ENCODE results near the gene HDGFL2. TPM values are rescaled to one million over a fixed set of nuclear protein-coding genes. Genes with fewer than 3 reads are reported as not detected.

HDGFL2 gene
- total RNA-seq, 1 donor from 2014 or later, result 79.8 TPM

DNA sequence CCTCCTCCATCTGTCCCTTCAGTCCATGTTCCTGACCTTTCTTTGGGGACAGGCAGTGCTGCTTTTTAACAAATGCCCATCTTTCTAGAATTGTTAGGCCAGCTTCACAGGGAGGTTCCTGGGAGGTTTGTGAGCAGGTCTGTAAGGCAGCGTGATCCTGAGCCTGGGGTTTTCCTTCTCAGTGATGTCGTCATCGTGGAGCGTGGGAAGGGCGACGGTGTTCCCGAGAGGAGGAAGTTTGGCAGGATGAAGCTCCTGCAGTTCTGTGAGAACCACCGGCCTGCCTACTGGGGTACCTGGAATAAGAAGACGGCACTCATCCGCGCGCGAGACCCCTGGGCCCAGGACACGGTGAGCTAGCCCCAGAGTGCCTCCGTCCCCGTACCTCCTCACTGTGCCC is 42.8 kb upstream of the HDGFL2 start:
- Histone ChIP-seq H3K4me2 (ENCODE audit: low read length) (no peak overlapping the region), H3K4me3 (ENCODE audit: insufficient read depth, low read depth, low read length) (no peak overlapping the region), H3K36me3 (ENCODE audit: insufficient read depth, low read length) (peaks cover 9% of the 10 kb centered on the region), H3K9ac (ENCODE audit: low read length) (no peak overlapping the region), H2AFZ (ENCODE audit: low read depth, low read length) (no peak overlapping the region), H3K79me2 (ENCODE audit: insufficient read depth, low read length) (no peaks in the 10 kb centered on the region), H3K27ac (ENCODE audit: low read depth, low read length) (no peak overlapping the region), H4K20me1 (ENCODE audit: insufficient read depth, low read length) (no peaks in the 10 kb centered on the region), H3K4me1 (ENCODE audit: insufficient read depth, low read length) (peaks cover 3% of the 10 kb centered on the region), H3K9me3 (ENCODE audit: insufficient read depth, low read depth, low read length) (no peaks in the 10 kb centered on the region), H3K27me3 (ENCODE audit: insufficient read depth, low read length) (no peaks in the 10 kb centered on the region)
- H3K36me3 Mint-ChIP-seq (ENCODE audit: low read depth, unreplicated experiment), result peaks cover 12% of the 10 kb centered on the region
- no peak for DNase-seq (ENCODE audit: low read depth)
- no peaks in the 10 kb centered on the region for H3K9me3 Mint-ChIP-seq (ENCODE audit: unreplicated experiment)
- FAIRE-seq, result no peak
- H3K4me3 Mint-ChIP-seq (ENCODE audit: unreplicated experiment), result no peak overlapping the region
- no peak overlapping the region for H3K27ac Mint-ChIP-seq (ENCODE audit: unreplicated experiment)
- TF ChIP-seq, protein P1, sequence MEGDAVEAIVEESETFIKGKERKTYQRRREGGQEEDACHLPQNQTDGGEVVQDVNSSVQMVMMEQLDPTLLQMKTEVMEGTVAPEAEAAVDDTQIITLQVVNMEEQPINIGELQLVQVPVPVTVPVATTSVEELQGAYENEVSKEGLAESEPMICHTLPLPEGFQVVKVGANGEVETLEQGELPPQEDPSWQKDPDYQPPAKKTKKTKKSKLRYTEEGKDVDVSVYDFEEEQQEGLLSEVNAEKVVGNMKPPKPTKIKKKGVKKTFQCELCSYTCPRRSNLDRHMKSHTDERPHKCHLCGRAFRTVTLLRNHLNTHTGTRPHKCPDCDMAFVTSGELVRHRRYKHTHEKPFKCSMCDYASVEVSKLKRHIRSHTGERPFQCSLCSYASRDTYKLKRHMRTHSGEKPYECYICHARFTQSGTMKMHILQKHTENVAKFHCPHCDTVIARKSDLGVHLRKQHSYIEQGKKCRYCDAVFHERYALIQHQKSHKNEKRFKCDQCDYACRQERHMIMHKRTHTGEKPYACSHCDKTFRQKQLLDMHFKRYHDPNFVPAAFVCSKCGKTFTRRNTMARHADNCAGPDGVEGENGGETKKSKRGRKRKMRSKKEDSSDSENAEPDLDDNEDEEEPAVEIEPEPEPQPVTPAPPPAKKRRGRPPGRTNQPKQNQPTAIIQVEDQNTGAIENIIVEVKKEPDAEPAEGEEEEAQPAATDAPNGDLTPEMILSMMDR (IDR thresholded peaks at IDR 0.05; ENCODE audit: insufficient read depth, low read depth, low read length), result no peak
- no peak for TF ChIP-seq EZH2 (IDR thresholded peaks at IDR 0.05; ENCODE audit: insufficient read depth, low read length)
- H3K27me3 Mint-ChIP-seq (ENCODE audit: low read depth, unreplicated experiment), result no peaks in the 10 kb centered on the region
- H3K4me1 Mint-ChIP-seq (ENCODE audit: low read depth, unreplicated experiment), result no peaks in the 10 kb centered on the region

DNA sequence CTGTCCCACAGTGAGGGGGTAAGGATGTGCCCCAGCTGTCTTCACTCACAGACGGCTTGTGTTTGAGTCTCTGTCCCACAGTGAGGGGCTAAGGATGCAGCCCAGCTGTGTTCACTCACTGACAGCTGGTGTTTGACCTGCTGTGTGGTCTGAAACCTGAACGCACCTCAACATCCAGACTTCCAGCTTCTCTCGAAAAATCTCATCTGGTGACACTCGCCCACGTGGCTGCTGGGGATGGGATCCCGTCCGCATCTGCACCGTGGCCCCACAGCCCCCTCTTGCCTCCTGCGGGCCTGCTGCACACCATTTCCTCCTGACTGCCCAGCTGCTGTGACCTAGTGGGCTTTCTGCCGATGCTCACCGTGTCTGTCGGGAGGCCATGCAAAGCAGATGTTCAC is 42.3 kb upstream of the HDGFL2 start:
- FAIRE-seq (no peak), DNase-seq (ENCODE audit: low read depth) (no peak)
- H3K9me3 ChIP-seq (ENCODE audit: insufficient read depth, low read depth, low read length), result no peaks in the 10 kb centered on the region
- H3K9me3 Mint-ChIP-seq (ENCODE audit: unreplicated experiment), result no peaks in the 10 kb centered on the region
- H3K27me3 ChIP-seq (ENCODE audit: insufficient read depth, low read length), result no peaks in the 10 kb centered on the region
- H3K36me3 ChIP-seq (ENCODE audit: insufficient read depth, low read length), result peaks cover 11% of the 10 kb centered on the region
- no peak overlapping the region for H2AFZ ChIP-seq (ENCODE audit: low read depth, low read length)
- H3K79me2 ChIP-seq (ENCODE audit: insufficient read depth, low read length), result no peaks in the 10 kb centered on the region
- H3K27ac Mint-ChIP-seq (ENCODE audit: unreplicated experiment), result no peak overlapping the region
- no peak overlapping the region for H3K4me3 Mint-ChIP-seq (ENCODE audit: unreplicated experiment)
- H3K4me1 ChIP-seq (ENCODE audit: insufficient read depth, low read length), result peaks cover 3% of the 10 kb centered on the region
- TF ChIP-seq EZH2 (IDR thresholded peaks at IDR 0.05; ENCODE audit: insufficient read depth, low read length), result no peak
- TF ChIP-seq, protein P1 (IDR thresholded peaks at IDR 0.05; ENCODE audit: insufficient read depth, low read depth, low read length), result no peak
- no peaks in the 10 kb centered on the region for H4K20me1 ChIP-seq (ENCODE audit: insufficient read depth, low read length)
- H3K36me3 Mint-ChIP-seq (ENCODE audit: low read depth, unreplicated experiment), result peaks cover 17% of the 10 kb centered on the region
- no peak overlapping the region for H3K9ac ChIP-seq (ENCODE audit: low read length)
- H3K27me3 Mint-ChIP-seq (ENCODE audit: low read depth, unreplicated experiment), result no peaks in the 10 kb centered on the region
- no peak overlapping the region for H3K4me3 ChIP-seq (ENCODE audit: insufficient read depth, low read depth, low read length)
- no peaks in the 10 kb centered on the region for H3K4me1 Mint-ChIP-seq (ENCODE audit: low read depth, unreplicated experiment)
- no peak overlapping the region for H3K27ac ChIP-seq (ENCODE audit: low read depth, low read length)
- no peak overlapping the region for H3K4me2 ChIP-seq (ENCODE audit: low read length)

DNA sequence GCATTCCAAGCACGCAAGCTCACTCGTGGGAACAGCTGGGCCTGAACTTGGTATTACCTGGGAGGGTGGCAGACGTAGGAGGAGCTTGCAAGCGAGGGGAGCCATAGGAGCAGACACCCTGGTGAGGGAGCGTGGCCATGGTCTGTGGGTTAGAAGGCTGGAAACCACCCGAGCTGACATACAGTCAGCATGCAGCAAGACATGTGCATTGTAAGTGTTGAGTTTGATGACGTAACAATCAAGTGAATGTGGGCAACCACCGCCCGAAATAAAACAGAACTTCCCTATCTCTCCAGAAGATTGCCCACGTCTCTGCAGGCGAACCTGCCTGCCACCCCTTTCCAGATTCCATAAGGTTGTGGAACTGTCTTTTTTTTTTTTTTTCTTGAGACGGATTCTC is 41.3 kb upstream of the HDGFL2 start:
- Histone ChIP-seq H3K27ac (ENCODE audit: low read depth, low read length) (no peak overlapping the region), H3K27me3 (ENCODE audit: insufficient read depth, low read length) (no peaks in the 10 kb centered on the region), H4K20me1 (ENCODE audit: insufficient read depth, low read length) (no peaks in the 10 kb centered on the region), H3K9ac (ENCODE audit: low read length) (no peak overlapping the region), H3K4me2 (ENCODE audit: low read length) (no peak overlapping the region), H3K36me3 (ENCODE audit: insufficient read depth, low read length) (peaks cover 11% of the 10 kb centered on the region), H3K79me2 (ENCODE audit: insufficient read depth, low read length) (no peaks in the 10 kb centered on the region), H2AFZ (ENCODE audit: low read depth, low read length) (no peak overlapping the region), H3K4me3 (ENCODE audit: insufficient read depth, low read depth, low read length) (no peak overlapping the region), H3K9me3 (ENCODE audit: insufficient read depth, low read depth, low read length) (no peaks in the 10 kb centered on the region), H3K4me1 (ENCODE audit: insufficient read depth, low read length) (no peaks in the 10 kb centered on the region)
- H3K27me3 Mint-ChIP-seq (ENCODE audit: low read depth, unreplicated experiment), result no peaks in the 10 kb centered on the region
- H3K36me3 Mint-ChIP-seq (ENCODE audit: low read depth, unreplicated experiment), result peaks cover 17% of the 10 kb centered on the region
- H3K4me1 Mint-ChIP-seq (ENCODE audit: low read depth, unreplicated experiment), result no peaks in the 10 kb centered on the region
- H3K9me3 Mint-ChIP-seq (ENCODE audit: unreplicated experiment), result no peaks in the 10 kb centered on the region
- FAIRE-seq (no peak), DNase-seq (ENCODE audit: low read depth) (no peak)
- no peak overlapping the region for H3K27ac Mint-ChIP-seq (ENCODE audit: unreplicated experiment)
- H3K4me3 Mint-ChIP-seq (ENCODE audit: unreplicated experiment), result no peak overlapping the region
- no peak for TF ChIP-seq EZH2 (IDR thresholded peaks at IDR 0.05; ENCODE audit: insufficient read depth, low read length)
- TF ChIP-seq, protein P1 (IDR thresholded peaks at IDR 0.05; ENCODE audit: insufficient read depth, low read depth, low read length), result no peak
